Mammary epithelial cell (primary cell): ENCODE data around the gene CEBPA.

Source experiments
- CTCF ChIP-seq, 2 donors: IDR thresholded peaks in 1 of 2; conservative IDR thresholded peaks in 1 of 2; 2 replicates each; pipeline ENCODE4 v1.5.1; 2011 to 2012; ENCODE audit warnings: inconsistent platforms in 2 of 2, low read length in 2 of 2, mild to moderate bottlenecking in 2 of 2, control low read depth in 1 of 2, low read depth in 1 of 2; ENCODE audit not compliant: insufficient read depth in 1 of 2; ENCODE audit errors: extremely low read depth in 1 of 2
- EZH2 ChIP-seq: IDR thresholded peaks from 2 replicates; pipeline ENCODE4 v1.6.1; 2012; ENCODE audit warnings: low read length, inconsistent platforms, borderline replicate concordance

GRCh38 chr19:33288666-33289065, 13.7 kb downstream of the CEBPA start:
- TF ChIP-seq EZH2 (no peak), CTCF (conservative IDR thresholded peaks at IDR 0.05 in 1 of 2, IDR thresholded peaks at IDR 0.05 in 1 of 2; ENCODE audit: extremely low read depth in 1 of 2, insufficient read depth in 1 of 2, low read depth in 1 of 2, low read length in 2 of 2) (no peak)
